Stimulated activated CD4-positive, alpha-beta T cell treated with anti-CD3 and anti-CD28 coated beads, Interleukin-15, amount 100 ng/mL, for 24 hours (primary cell): ENCODE data around the gene ATP13A3.
"Not testable (repeated sequence)": the region's sequence is repeated elsewhere in the genome, so short reads cannot be mapped to it uniquely, and the experiment has no call there.

Experiments used
- DNase-seq: peaks from one replicate; pipeline ENCODE4 v3.0.0-alpha.2; 2020

Gene ATP13A3

GRCh38 chr3:194486540-194487288 is at the start of gene ATP13A3:
TSS of gene ATP13A3 (minus strand) at chr3:194487002. CDS start at chr3:194462190, 24,812 bp downstream.
- DNase-seq = peak; percentile 91

GRCh38 chr3:194535199-194535598 is 48.4 kb upstream of the ATP13A3 start:
- DNase-seq = not testable (repeated sequence)

DNA sequence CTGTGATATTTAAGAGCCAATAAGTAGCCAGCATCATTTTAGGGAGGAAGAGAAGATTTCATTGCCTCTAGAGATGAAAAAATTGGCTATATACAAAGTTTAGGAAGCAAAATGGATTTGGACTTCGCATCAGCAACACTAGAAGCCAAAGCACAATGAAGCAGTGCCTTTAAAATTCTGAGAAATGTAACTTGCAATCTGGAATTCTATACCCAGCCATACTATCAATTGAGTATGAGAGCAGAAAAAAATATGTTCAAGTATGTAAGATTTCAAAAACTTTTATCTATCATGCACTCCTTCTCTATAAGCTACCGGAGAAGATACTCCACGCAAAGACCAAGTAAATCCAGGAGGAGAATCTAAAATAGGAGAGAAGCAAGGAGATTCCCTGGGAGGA is 47.4 kb upstream of the ATP13A3 start:
- DNase-seq = no peak

- no peak for DNase-seq
Measured at GRCh38 chr3:194532591-194532990, 45.8 kb upstream of the ATP13A3 start.

DNA sequence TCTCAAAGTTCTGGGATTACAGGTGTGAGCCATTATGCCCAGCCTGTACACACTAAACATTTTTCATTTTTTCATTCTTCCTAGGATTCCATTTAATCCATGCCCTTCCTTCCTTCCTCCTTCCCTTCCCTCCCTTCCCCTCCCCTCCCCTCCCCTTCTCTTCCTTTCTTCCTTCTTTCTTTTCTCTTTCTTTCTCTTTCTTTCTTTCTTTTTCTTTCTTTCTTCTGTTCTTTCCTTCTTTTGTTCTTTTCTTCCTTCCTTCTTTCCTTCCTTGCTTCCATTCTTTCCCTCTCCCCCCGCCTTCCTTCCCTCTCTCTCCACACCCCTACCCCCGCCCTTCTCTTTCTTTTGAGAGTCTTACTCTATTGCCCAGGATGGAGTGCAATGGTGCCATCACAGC is 40.9 kb upstream of the ATP13A3 start:
- no peak for DNase-seq

DNA sequence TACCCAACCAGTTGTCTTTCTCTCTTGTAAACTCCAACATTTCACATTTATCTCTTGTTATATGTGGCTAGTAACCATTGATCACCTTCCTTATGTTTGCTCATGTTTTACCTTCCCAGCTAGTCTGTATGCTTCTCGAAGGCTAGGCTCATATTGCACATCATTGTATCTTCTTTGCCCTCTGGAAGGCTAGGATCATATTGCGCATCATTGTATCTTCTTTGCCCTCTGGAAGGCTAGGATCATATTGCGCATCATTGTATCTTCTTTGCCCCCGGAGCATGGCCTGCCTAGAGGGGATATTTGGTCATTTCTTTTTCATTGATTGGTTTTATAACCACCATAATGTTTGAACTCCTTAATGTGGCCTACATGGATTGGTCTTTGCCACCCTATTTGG is 39.4 kb upstream of the ATP13A3 start:
- DNase-seq = no peak

- no peak for DNase-seq
Measured at GRCh38 chr3:194522579-194523046, 35.8 kb upstream of the ATP13A3 start.

DNA sequence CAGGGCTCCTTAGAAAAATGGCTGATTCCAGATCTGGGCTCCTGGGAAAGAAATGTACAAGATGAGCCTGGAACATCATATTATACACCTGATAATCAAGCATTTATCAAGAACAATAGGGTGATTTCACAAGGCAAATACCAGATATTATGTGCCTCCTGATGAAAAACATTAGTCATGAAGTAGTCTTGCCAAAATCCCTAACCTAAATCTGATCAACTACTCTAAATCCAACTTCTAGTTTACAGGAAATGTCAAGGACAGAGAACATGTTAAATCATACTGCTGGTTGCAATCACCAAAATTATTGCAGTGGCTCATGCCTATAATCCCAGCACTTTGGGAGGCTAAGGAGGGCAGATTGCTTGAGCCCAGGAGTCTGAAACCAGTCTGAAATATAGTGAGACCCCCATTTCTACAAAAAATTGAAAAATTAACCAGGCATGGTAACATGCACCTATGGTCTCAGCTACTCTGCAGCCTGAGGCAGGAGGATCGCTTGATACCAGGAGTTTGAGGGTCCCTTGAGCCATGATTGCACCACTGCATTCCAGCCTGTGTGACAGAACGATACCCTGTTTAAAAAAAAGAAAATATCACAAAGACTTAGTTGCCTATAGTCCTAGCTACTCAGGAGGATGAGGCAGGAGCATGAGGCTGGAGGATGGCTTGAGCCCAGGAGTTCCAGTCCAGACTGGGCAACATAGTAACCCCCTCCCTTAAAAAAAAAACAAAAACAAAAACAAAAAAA is 34.9 kb upstream of the ATP13A3 start:
- DNase-seq = no peak

DNA sequence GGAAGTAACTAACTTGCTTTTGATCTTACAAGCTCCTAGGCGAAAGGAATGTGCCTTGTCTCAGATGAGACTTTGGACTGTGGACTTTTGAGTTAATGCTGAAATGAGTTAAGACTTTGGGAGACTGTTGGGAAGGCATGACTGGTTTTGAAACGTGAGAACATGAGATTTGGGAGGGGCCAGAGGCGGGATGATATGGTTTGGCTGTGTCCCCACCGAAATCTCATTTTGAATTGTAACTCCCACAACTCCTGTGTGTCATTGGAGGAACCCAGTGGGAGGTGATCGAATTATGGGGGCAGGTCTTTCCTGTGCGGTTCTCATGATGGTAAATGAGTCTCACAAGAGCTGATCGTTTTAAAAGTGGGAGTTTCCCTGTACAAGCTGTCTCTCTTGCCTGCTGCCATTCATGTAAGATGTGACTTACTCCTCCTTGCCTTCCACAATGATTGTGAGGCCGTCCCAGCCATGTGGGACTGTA is 33.9 kb upstream of the ATP13A3 start:
- DNase-seq = peak; percentile 88

- peak; percentile 14 for DNase-seq
Measured at GRCh38 chr3:194520201-194520600, 33.4 kb upstream of the ATP13A3 start.

- peak; percentile 8 for DNase-seq
Measured at GRCh38 chr3:194518652-194519051, 31.9 kb upstream of the ATP13A3 start.

DNA sequence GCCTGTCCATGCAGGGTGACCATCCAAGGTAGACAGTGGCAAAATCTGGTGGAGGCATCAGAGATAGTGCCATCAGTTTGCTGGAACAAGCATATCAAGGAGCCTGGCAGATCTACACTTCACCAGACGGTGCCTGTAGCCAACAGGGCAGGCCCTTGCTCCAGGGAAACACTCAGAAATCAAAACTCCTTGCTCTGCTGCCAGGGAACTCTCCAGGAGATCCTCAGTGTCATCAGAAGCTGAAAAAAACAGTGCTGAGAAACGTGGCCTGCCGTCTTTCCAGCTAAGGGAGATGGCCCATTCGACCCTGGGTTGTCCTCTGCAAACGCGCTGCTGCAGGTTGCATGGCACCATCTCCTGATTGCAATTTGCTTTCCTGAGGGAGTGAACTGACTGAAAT is 30.5 kb upstream of the ATP13A3 start:
- no peak for DNase-seq

DNA sequence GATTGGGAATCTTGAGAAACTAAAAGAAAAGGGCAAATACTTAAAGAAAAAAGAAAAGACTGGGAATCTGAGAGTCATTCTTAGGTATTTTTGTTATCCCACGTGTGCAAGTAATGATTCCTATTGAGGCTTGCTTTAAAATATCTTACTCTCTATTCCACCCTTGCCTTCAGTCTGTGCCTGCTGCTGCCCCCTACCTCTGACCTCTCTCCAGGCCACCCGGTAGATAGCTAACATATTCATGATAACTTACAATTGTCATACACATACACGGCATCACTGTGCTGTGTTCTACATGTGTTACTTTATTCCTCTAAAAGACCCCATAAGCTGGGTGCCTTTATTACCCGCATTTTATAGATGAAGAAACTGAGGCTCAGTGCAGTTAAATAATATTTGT is 27.8 kb upstream of the ATP13A3 start:
- DNase-seq = no peak

DNA sequence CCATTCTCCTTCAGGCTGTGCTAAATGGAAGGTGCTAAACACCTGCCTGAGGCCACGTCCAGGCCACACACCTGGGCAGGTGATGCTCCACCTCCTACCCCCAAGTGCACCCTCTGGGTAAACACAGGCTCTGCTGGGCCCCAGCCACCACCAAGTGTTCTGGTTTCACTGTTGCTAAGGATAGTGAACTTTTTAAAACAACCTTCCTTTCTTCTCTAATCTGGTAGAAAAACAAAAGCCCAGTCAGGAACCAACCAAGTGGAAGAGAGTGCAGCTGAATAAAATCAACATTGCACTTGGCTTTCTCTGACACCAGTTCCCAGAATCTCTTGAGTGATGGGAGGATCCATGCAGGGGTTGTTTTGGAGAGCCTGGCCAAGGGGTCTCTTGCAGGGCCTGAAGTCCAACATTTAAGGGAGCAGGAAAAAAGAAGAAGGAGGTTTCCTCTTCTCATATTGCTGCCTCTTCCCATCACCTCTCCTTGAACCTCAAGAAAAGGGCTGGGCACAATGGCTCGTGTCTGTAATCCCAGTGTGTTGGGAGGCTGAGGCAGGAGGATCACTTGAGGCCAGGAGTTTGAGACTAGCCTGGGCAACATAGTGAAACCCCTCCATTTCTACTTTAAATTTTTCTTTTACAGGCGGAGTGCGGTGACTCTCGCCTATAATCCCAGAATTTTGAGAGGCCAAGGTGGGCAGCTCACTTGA is 26.2 kb upstream of the ATP13A3 start:
- no peak for DNase-seq

DNA sequence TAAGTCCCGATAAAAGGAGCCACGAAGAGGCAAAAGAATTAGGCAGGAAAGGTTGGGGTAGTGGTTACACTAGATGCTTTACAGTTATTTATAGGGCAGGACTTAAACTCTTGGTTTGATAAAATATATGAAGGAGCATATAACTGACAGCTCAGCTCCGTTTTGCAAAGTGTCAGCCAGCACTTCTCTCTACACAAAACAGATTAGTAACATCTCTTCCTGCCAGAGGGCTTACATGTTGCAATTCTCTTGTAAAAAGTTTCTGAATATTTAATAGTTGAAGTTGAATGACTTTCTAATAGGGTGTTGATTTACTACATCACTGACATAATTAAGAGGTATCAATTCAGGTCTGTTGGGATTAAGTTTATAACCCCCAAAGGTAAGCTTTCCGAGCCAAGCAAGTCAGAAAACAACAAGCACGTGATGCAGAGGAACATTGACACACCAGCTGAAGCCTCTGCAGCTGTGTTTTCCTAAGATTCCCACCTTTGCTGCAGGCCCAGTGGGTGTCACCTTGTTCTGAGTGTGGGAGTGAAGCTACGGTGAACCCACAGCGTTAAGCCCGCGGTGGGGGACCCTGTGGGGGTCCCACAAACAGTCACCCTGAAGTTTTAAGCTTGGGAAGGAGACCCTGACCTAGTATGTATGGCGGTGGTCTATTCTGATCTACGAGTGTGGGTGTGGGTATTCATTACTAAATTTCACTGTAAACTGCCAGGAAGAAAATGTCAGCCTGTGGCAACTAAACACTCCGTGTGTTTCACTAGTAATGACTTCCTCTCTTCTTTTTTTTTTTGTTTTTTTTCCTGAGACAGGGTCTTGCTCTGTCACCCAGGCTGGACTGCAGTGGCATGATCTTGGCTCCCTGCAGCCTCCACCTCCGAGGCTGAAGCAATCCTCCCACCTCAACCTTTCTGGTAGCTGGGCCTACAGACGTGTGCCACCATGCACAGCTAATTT is 22.0 kb upstream of the ATP13A3 start:
- DNase-seq = no peak

GRCh38 chr3:194507571-194507970 is 20.8 kb upstream of the ATP13A3 start:
- no peak for DNase-seq

GRCh38 chr3:194505791-194506415 is 19.1 kb upstream of the ATP13A3 start:
- DNase-seq = no peak

GRCh38 chr3:194504861-194505260 is 18.1 kb upstream of the ATP13A3 start:
- no peak for DNase-seq

DNA sequence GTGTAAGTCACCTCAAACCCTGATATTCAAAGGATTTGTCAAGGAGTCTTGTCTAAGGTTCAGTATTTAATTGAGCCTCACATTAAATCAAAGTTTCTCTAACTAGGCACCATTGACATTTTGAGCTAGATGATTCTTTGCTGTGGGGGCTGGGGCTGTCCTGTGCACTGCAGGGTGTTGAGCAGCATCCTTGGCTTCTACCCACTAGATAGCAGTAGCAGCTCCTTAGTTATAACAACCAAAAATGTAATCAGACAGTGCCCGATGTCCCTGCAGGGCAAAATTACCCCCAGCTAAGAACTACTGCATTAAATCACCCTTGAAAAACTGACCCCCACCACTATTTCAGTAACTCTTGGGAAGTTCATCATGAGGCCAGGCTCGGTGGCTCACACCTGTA is 17.3 kb upstream of the ATP13A3 start:
- DNase-seq = no peak

DNA sequence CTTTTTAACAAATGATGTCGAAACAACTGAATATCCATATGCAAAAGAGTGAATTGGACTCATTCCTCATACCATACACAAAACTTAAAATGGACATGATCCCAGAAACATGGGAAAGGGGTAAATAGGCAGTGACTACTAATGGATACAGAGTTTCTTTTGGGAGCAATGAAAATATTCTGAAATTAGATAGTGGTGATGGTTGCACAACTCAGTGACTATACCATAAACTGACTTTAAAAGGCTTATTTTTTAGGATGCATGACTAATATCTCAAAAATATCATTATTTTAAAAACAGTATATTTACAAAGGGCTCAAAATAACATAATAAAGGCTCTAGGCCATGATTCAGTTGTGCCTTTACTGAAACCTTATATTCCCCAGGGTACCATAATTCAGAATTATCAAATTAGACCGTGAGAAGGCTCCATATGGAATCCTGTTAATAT is 16.3 kb upstream of the ATP13A3 start:
- DNase-seq = no peak

- DNase-seq = no peak
Measured at GRCh38 chr3:194500198-194500597, 13.4 kb upstream of the ATP13A3 start.

DNA sequence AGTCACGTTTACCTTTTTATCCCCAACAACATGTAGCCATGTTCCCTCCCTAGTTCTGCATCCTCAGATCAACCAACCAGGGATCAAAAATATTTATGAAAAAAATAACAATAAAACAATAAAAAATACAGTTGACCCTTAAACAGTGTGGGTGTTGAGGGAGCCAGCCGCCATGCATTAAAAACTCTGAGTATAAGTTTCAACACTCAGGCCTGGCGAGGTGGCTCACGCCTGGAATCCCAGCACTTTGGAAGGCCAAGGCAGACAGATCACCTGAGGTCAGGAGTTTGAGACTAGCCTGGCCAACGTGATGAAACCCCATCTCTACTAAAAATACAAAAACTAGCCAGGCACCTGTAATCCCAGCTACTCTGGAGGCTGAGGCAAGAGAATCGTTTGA is 12.7 kb upstream of the ATP13A3 start:
- not testable (repeated sequence) for DNase-seq
